ENCODE data around the gene SCP2.

GRCh38 chr1:53050310-53050709, 123.2 kb downstream of the SCP2 start:
- no peak for TF ChIP-seq CTCF (IDR thresholded peaks at IDR 0.05; ENCODE audit: low read depth, low read length, poor library complexity, severe bottlenecking)
- no peak for TF ChIP-seq EZH2phosphoT487 (IDR thresholded peaks at IDR 0.05; ENCODE audit: borderline replicate concordance, low read length)

Measured in DOHH2 (cell line).